Stimulated activated CD4-positive, alpha-beta T cell treated with anti-CD3 and anti-CD28 coated beads, TNF-alpha, amount 100 ng/mL, for 24 hours (primary cell): ENCODE data around the gene C16orf78.
"Not testable (repeated sequence)": the region's sequence is repeated elsewhere in the genome, so short reads cannot be mapped to it uniquely, and the experiment has no call there.

Experiments
- DNase-seq, 3 experiments: peaks; one replicate each; pipeline ENCODE4 v3.0.0-alpha.2; 2020; ENCODE audit warnings: low read depth in 3 of 3

The C16orf78 gene

GRCh38 chr16:49349446-49350168, 24.0 kb upstream of the C16orf78 start:
- DNase-seq = no peak

- peak; percentile 5 to 51 (median 36) for DNase-seq
Measured at GRCh38 chr16:49350265-49351095, 23.1 kb upstream of the C16orf78 start.

- no peak for DNase-seq
Measured at GRCh38 chr16:49351096-49351487, 22.5 kb upstream of the C16orf78 start.

GRCh38 chr16:49352892-49353291, 20.7 kb upstream of the C16orf78 start:
- DNase-seq = no peak

GRCh38 chr16:49353680-49354079, 19.9 kb upstream of the C16orf78 start:
- DNase-seq = no peak

- DNase-seq = no peak
Measured at GRCh38 chr16:49354101-49354500, 19.5 kb upstream of the C16orf78 start.

- no peak for DNase-seq
Measured at GRCh38 chr16:49354991-49355390, 18.6 kb upstream of the C16orf78 start.

- DNase-seq = no peak
Measured at GRCh38 chr16:49355933-49356665, 17.5 kb upstream of the C16orf78 start.

- no peak for DNase-seq
Measured at GRCh38 chr16:49356728-49357488, 16.7 kb upstream of the C16orf78 start.

- DNase-seq = no peak
Measured at GRCh38 chr16:49359591-49359990, 14.0 kb upstream of the C16orf78 start.

- not testable (repeated sequence) for DNase-seq
Measured at GRCh38 chr16:49361731-49362130, 11.9 kb upstream of the C16orf78 start.

- DNase-seq = no peak
Measured at GRCh38 chr16:49362230-49362629, 11.4 kb upstream of the C16orf78 start.

- no peak for DNase-seq
Measured at GRCh38 chr16:49365711-49366509, 7.7 kb upstream of the C16orf78 start.

GRCh38 chr16:49366669-49367068, 6.9 kb upstream of the C16orf78 start:
- no peak for DNase-seq

- DNase-seq = no peak
Measured at GRCh38 chr16:49369651-49370611, 3.7 kb upstream of the C16orf78 start.

GRCh38 chr16:49376206-49376605, 2.6 kb downstream of the C16orf78 start:
- no peak for DNase-seq

GRCh38 chr16:49377196-49377755, 3.7 kb downstream of the C16orf78 start:
- no peak for DNase-seq

GRCh38 chr16:49378238-49378637, 4.6 kb downstream of the C16orf78 start:
- no peak for DNase-seq

GRCh38 chr16:49378816-49379215, 5.2 kb downstream of the C16orf78 start:
- DNase-seq = no peak
